ENCODE data around the gene SLC31A2. TPM values are rescaled to one million over a fixed set of nuclear protein-coding genes. Genes with fewer than 3 reads are reported as not detected.

SLC31A2 gene
- total and polyA plus RNA-seq, 2 donors (not counting 1 experiment from before 2014, with no cell fraction given): 17.8 TPM

GRCh38 chr9:113205861-113206260, 55.1 kb downstream of the SLC31A2 start:
- Histone ChIP-seq H3K9ac (ENCODE audit: insufficient read depth, low read length) (no peak overlapping the region), H3K4me2 (ENCODE audit: extremely low read depth, insufficient read depth, low read length) (no peak overlapping the region), H3K27ac (ENCODE audit: insufficient read depth, low read length) (no peak overlapping the region), H3K9me3 (ENCODE audit: control insufficient read depth, insufficient read depth, low read depth, low read length) (no peaks in the 10 kb centered on the region), H3K4me3 (replicated peaks in 1 of 4; ENCODE audit: control extremely low read depth in 1 of 4, insufficient read depth in 1 of 4, low read depth in 3 of 4, low read length in 4 of 4) (no peak overlapping the region), H3K79me2 (ENCODE audit: control insufficient read depth, insufficient read depth, low read length) (no peaks in the 10 kb centered on the region), H3K27me3 (ENCODE audit: control insufficient read depth, insufficient read depth, low read length) (no peaks in the 10 kb centered on the region), H3K36me3 (ENCODE audit: control insufficient read depth, insufficient read depth, low read length) (peaks cover 3% of the 10 kb centered on the region), H2AFZ (ENCODE audit: low read length) (no peak overlapping the region), H4K20me1 (ENCODE audit: control insufficient read depth, extremely low read depth, insufficient read depth, low read length) (no peaks in the 10 kb centered on the region), H3K4me1 (ENCODE audit: control insufficient read depth, extremely low read depth, insufficient read depth, low read length) (no peaks in the 10 kb centered on the region)
- DNase-seq (ENCODE audit: low read depth in 2 of 2): no peak
- no peak for TF ChIP-seq EZH2 (IDR thresholded peaks at IDR 0.05; ENCODE audit: low read length, missing control alignments)
- TF ChIP-seq CTCF (conservative IDR thresholded peaks at IDR 0.05 in 1 of 2, IDR thresholded peaks at IDR 0.05 in 1 of 2; ENCODE audit: low read depth in 1 of 2, low read length in 2 of 2): no peak

DNA sequence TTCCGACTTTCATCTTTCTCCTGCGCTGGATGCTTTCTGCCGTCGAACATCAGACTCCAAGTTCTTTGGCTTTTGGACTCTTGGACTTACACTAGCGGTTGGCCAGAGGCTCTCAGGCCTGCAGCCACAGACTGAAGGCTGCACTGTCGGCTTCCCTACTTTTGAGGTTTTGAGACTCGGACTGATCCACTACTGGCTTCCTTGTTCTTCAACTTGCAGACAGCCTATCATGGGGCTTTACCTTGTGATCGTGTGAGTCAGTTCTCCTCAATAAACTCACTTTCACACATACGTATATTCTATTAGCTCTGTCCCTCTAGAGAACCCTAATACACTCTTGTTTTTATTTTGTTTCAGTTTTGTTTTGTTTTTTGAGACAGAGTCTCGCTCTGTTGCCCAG, 60.0 kb downstream of the SLC31A2 start:
- H4K20me1 ChIP-seq (ENCODE audit: control insufficient read depth, extremely low read depth, insufficient read depth, low read length): no peaks in the 10 kb centered on the region
- no peaks in the 10 kb centered on the region for H3K36me3 ChIP-seq (ENCODE audit: control insufficient read depth, insufficient read depth, low read length)
- peaks cover 5% of the 10 kb centered on the region for H3K79me2 ChIP-seq (ENCODE audit: control insufficient read depth, insufficient read depth, low read length)
- no peak overlapping the region for H3K27ac ChIP-seq (ENCODE audit: insufficient read depth, low read length)
- H3K27me3 ChIP-seq (ENCODE audit: control insufficient read depth, insufficient read depth, low read length): no peaks in the 10 kb centered on the region
- H3K9me3 ChIP-seq (ENCODE audit: control insufficient read depth, insufficient read depth, low read depth, low read length): no peaks in the 10 kb centered on the region
- DNase-seq (ENCODE audit: low read depth in 2 of 2): no peak
- H2AFZ ChIP-seq (ENCODE audit: low read length): no peak overlapping the region
- H3K9ac ChIP-seq (ENCODE audit: insufficient read depth, low read length): no peak overlapping the region
- no peak overlapping the region for H3K4me2 ChIP-seq (ENCODE audit: extremely low read depth, insufficient read depth, low read length)
- TF ChIP-seq CTCF (conservative IDR thresholded peaks at IDR 0.05 in 1 of 2, IDR thresholded peaks at IDR 0.05 in 1 of 2; ENCODE audit: low read depth in 1 of 2, low read length in 2 of 2) (no peak), EZH2 (IDR thresholded peaks at IDR 0.05; ENCODE audit: low read length, missing control alignments) (no peak)
- no peaks in the 10 kb centered on the region for H3K4me1 ChIP-seq (ENCODE audit: control insufficient read depth, extremely low read depth, insufficient read depth, low read length)
- no peak overlapping the region for H3K4me3 ChIP-seq (replicated peaks in 1 of 4; ENCODE audit: control extremely low read depth in 1 of 4, insufficient read depth in 1 of 4, low read depth in 3 of 4, low read length in 4 of 4)

Other genes with a start within 250 kb of the SLC31A2 start
- 6.2 and 9.7 TPM in 2 replicates for gene ZNF883, start 138.8 kb upstream of the SLC31A2 start, total RNA-seq
- 2.5 and 3.1 TPM in 2 replicates for gene ZNF883, start 138.8 kb upstream of the SLC31A2 start, polyA plus RNA-seq
- 2.8 and 5.1 TPM in 2 replicates for gene ZFP37, start 94.3 kb upstream of the SLC31A2 start, total RNA-seq
- gene ZFP37, start 94.3 kb upstream of the SLC31A2 start, polyA plus RNA-seq: 1.4 and 1.5 TPM in 2 replicates
- 12.8 and 21.0 TPM in 2 replicates for gene FKBP15, start 70.3 kb downstream of the SLC31A2 start, total RNA-seq
- gene FKBP15, start 70.3 kb downstream of the SLC31A2 start, polyA plus RNA-seq: 25.3 and 28.8 TPM in 2 replicates
- 31.1 and 44.4 TPM in 2 replicates for gene SLC31A1, start 70.5 kb downstream of the SLC31A2 start, total RNA-seq
- gene SLC31A1, start 70.5 kb downstream of the SLC31A2 start, polyA plus RNA-seq: 33.0 and 40.9 TPM in 2 replicates
- gene CDC26, start 124.6 kb downstream of the SLC31A2 start, total RNA-seq: 33.9 and 48.0 TPM in 2 replicates
- gene CDC26, start 124.6 kb downstream of the SLC31A2 start, polyA plus RNA-seq: 59.9 and 63.2 TPM in 2 replicates
- gene PRPF4, start 124.7 kb downstream of the SLC31A2 start, total RNA-seq: 25.1 and 30.3 TPM in 2 replicates
- gene PRPF4, start 124.7 kb downstream of the SLC31A2 start, polyA plus RNA-seq: 19.5 and 32.3 TPM in 2 replicates
- not detected in 2 replicates for gene RNF183, start 152.4 kb downstream of the SLC31A2 start, total RNA-seq
- gene RNF183, start 152.4 kb downstream of the SLC31A2 start, polyA plus RNA-seq: not detected in 2 replicates
- 3.1 and 4.0 TPM in 2 replicates for gene WDR31, start 189.3 kb downstream of the SLC31A2 start, total RNA-seq
- 1.2 and 1.6 TPM in 2 replicates for gene WDR31, start 189.3 kb downstream of the SLC31A2 start, polyA plus RNA-seq
- not detected in 2 replicates for gene BSPRY, start 198.5 kb downstream of the SLC31A2 start, total RNA-seq
- gene BSPRY, start 198.5 kb downstream of the SLC31A2 start, polyA plus RNA-seq: not detected in 2 replicates
- gene HDHD3, start 226.0 kb downstream of the SLC31A2 start, total RNA-seq: 11.0 and 14.2 TPM in 2 replicates
- gene HDHD3, start 226.0 kb downstream of the SLC31A2 start, polyA plus RNA-seq: 4.1 and 6.5 TPM in 2 replicates

All from fibroblast of lung (primary cell).